Measurements from ENCODE around the gene C17orf75. TPM values are rescaled to one million over a fixed set of nuclear protein-coding genes. Genes with fewer than 3 reads are reported as not detected.

Gene C17orf75
- total and polyA plus RNA-seq, 10 of the 15 experiments (the other 5 are each of a cell fraction or from before 2014, with no cell fraction given): 21.7 to 53.0 (median 27.3) TPM

DNA sequence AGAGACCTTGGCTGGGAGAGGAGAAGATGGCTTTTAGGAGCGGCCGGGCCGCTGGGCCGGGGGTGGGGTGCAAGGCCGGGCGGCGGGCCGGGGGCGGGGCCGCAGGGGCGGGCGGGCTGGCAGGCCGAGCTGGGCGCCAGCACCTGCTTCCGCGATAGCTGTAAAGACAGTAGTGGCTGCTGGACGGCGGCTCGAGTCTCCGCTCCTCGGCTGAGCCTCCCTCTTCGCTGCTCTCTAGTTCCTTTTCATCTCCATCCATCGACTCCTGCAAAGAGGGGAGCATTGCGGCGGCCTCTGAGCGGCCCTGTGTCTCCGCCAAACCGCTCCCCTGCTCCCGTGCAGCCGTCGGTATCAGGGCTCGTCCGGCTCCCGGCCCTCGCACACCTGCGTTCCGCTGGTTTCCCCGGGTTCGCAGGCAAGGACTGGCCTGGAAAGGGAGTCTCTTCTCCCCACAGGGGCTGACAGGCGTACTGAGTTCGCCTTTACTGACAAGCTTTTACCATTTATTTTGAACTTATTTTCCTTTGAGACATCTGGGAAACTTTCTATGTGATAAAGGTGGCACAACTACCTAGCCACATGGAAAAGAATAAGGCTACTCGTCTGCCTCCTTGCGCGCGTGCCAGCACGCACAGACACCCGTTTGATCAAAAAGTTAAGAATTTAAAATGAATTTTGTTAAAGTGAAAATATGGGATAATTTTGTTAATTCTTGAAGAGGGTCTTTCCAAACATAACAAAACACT, at the start of gene C17orf75 (continued):
- no peak for TF ChIP-seq HDAC2 (IDR thresholded peaks at IDR 0.05)
- peak; percentile 85 for TF ChIP-seq IKZF1 (conservative IDR thresholded peaks at IDR 0.05)
- TF ChIP-seq CREM (IDR thresholded peaks at IDR 0.05; ENCODE audit: low read depth): peak; percentile 76; the same call in 1 of the 2 replicates
- no peak for TF ChIP-seq FOS (IDR thresholded peaks at IDR 0.05; ENCODE audit: borderline replicate concordance, extremely low read depth, insufficient read length)
- TF ChIP-seq, protein P1, sequence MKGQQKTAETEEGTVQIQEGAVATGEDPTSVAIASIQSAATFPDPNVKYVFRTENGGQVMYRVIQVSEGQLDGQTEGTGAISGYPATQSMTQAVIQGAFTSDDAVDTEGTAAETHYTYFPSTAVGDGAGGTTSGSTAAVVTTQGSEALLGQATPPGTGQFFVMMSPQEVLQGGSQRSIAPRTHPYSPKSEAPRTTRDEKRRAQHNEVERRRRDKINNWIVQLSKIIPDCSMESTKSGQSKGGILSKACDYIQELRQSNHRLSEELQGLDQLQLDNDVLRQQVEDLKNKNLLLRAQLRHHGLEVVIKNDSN (IDR thresholded peaks at IDR 0.05; ENCODE audit: borderline replicate concordance, extremely low read length, insufficient read depth, low read depth, low read length): peak; percentile 65
- TF ChIP-seq BHLHE40 (IDR thresholded peaks at IDR 0.05; ENCODE audit: borderline replicate concordance in 1 of 2, low read depth in 2 of 2, low read length in 1 of 2): peak; percentile 96 to 99
- peak; percentile 96; the same call in 1 of the 2 replicates for TF ChIP-seq RB1 (IDR thresholded peaks at IDR 0.05; ENCODE audit: borderline replicate concordance)
- TF ChIP-seq JUND (IDR thresholded peaks at IDR 0.05; ENCODE audit: low read depth, low read length): 0 out of 2 replicates have a peak, but pooled peaks have one; percentile 7
- TF ChIP-seq SIN3A (IDR thresholded peaks at IDR 0.05; ENCODE audit: low read depth, low read length): peak; percentile 85
- TF ChIP-seq ZZZ3 (IDR thresholded peaks at IDR 0.05; ENCODE audit: control insufficient read depth, insufficient read length, low read depth): peak; percentile 72
- no peak for TF ChIP-seq BMI1 (IDR thresholded peaks at IDR 0.05; ENCODE audit: borderline replicate concordance)
- TF ChIP-seq SMC3 (IDR thresholded peaks at IDR 0.05; ENCODE audit: borderline replicate concordance, low read length): no peak; the same call in 1 of the 2 replicates
- no peak for TF ChIP-seq CHD1 (IDR thresholded peaks at IDR 0.05; ENCODE audit: low read depth, low read length)
- TF ChIP-seq TARDBP (IDR thresholded peaks at IDR 0.05; ENCODE audit: borderline replicate concordance): peak; percentile 76; the same call in 1 of the 2 replicates
- TF ChIP-seq, protein P2, sequence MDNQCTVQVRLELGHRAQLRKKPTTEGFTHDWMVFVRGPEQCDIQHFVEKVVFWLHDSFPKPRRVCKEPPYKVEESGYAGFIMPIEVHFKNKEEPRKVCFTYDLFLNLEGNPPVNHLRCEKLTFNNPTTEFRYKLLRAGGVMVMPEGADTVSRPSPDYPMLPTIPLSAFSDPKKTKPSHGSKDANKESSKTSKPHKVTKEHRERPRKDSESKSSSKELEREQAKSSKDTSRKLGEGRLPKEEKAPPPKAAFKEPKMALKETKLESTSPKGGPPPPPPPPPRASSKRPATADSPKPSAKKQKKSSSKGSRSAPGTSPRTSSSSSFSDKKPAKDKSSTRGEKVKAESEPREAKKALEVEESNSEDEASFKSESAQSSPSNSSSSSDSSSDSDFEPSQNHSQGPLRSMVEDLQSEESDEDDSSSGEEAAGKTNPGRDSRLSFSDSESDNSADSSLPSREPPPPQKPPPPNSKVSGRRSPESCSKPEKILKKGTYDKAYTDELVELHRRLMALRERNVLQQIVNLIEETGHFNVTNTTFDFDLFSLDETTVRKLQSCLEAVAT (IDR thresholded peaks at IDR 0.05): peak; percentile 98
- 0 out of 2 replicates have a peak, but pooled peaks have one; percentile 57 for TF ChIP-seq SMAD5 (IDR thresholded peaks at IDR 0.05; ENCODE audit: low read depth)
- no peak for TF ChIP-seq ATF7 (IDR thresholded peaks at IDR 0.05; ENCODE audit: low read depth)
- TF ChIP-seq NFYB (IDR thresholded peaks at IDR 0.05; ENCODE audit: insufficient read depth, low read depth, low read length): no peak
- TF ChIP-seq, protein P3, sequence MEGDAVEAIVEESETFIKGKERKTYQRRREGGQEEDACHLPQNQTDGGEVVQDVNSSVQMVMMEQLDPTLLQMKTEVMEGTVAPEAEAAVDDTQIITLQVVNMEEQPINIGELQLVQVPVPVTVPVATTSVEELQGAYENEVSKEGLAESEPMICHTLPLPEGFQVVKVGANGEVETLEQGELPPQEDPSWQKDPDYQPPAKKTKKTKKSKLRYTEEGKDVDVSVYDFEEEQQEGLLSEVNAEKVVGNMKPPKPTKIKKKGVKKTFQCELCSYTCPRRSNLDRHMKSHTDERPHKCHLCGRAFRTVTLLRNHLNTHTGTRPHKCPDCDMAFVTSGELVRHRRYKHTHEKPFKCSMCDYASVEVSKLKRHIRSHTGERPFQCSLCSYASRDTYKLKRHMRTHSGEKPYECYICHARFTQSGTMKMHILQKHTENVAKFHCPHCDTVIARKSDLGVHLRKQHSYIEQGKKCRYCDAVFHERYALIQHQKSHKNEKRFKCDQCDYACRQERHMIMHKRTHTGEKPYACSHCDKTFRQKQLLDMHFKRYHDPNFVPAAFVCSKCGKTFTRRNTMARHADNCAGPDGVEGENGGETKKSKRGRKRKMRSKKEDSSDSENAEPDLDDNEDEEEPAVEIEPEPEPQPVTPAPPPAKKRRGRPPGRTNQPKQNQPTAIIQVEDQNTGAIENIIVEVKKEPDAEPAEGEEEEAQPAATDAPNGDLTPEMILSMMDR (IDR thresholded peaks at IDR 0.05 in 2 of 3, conservative IDR thresholded peaks at IDR 0.05 in 1 of 3; ENCODE audit: control insufficient read depth in 2 of 3, extremely low read depth in 1 of 3, insufficient read depth in 1 of 3, low read depth in 3 of 3, low read length in 3 of 3): no peak
- TF ChIP-seq, protein P4, sequence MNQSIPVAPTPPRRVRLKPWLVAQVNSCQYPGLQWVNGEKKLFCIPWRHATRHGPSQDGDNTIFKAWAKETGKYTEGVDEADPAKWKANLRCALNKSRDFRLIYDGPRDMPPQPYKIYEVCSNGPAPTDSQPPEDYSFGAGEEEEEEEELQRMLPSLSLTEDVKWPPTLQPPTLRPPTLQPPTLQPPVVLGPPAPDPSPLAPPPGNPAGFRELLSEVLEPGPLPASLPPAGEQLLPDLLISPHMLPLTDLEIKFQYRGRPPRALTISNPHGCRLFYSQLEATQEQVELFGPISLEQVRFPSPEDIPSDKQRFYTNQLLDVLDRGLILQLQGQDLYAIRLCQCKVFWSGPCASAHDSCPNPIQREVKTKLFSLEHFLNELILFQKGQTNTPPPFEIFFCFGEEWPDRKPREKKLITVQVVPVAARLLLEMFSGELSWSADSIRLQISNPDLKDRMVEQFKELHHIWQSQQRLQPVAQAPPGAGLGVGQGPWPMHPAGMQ (IDR thresholded peaks at IDR 0.05; ENCODE audit: borderline replicate concordance): no peak
- TF ChIP-seq SUPT20H (IDR thresholded peaks at IDR 0.05; ENCODE audit: borderline replicate concordance, control insufficient read depth, low read depth, low read length): no peak
- peak; percentile 76 for TF ChIP-seq ZNF24 (IDR thresholded peaks at IDR 0.05)
- peak; percentile 60 to 92; a peak in 3 of 4 replicates for TF ChIP-seq SRF (IDR thresholded peaks at IDR 0.05; ENCODE audit: low read depth in 2 of 2, low read length in 2 of 2)
- TF ChIP-seq RELA (IDR thresholded peaks at IDR 0.05; ENCODE audit: borderline replicate concordance, partially characterized antibody): peak; percentile 79
